ENCODE data around the gene MAD1L1. TPM values are rescaled to one million over a fixed set of nuclear protein-coding genes. Genes with fewer than 3 reads are reported as not detected.

The MAD1L1 gene
- polyA plus RNA-seq, 1 experiment: 32.0 TPM

DNA sequence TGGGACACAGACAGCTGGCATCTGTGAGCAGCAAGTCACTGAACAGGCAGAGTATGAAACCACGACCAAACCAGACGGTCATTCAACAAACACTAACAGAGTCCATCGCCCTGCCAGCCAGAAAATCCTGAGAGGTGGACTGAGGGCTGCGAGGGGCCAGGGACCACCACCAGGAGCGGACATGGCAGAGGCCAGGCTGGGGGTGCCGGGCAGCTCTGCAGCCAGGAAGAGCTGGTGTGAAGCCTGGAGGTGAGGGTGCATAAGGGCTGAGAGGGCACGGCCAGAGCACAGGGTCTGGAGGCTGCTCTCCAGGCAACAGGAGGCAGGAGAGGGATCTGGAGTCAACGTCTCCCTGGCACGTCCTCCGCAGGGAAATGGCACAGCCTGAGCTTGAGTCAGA is 15.5 kb downstream of the MAD1L1 start:
- peaks cover 34% of the 10 kb centered on the region for H3K36me3 ChIP-seq (ENCODE audit: control insufficient read depth, insufficient read depth, low read length)
- ChIA-PET POLR2A (no interaction called here), CTCF (no interaction called here)
- H3K27me3 ChIP-seq (ENCODE audit: control insufficient read depth, insufficient read depth, low read length): no peaks in the 10 kb centered on the region
- H3K4me3 ChIP-seq (ENCODE audit: low read depth, low read length): no peak overlapping the region
- no peak for DNase-seq (ENCODE audit: low read depth)
- TF ChIP-seq, protein P1, sequence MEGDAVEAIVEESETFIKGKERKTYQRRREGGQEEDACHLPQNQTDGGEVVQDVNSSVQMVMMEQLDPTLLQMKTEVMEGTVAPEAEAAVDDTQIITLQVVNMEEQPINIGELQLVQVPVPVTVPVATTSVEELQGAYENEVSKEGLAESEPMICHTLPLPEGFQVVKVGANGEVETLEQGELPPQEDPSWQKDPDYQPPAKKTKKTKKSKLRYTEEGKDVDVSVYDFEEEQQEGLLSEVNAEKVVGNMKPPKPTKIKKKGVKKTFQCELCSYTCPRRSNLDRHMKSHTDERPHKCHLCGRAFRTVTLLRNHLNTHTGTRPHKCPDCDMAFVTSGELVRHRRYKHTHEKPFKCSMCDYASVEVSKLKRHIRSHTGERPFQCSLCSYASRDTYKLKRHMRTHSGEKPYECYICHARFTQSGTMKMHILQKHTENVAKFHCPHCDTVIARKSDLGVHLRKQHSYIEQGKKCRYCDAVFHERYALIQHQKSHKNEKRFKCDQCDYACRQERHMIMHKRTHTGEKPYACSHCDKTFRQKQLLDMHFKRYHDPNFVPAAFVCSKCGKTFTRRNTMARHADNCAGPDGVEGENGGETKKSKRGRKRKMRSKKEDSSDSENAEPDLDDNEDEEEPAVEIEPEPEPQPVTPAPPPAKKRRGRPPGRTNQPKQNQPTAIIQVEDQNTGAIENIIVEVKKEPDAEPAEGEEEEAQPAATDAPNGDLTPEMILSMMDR (IDR thresholded peaks at IDR 0.05; ENCODE audit: insufficient read depth, low read depth, low read length): no peak

GRCh38 chr7:2215851-2216250 is 16.9 kb downstream of the MAD1L1 start:
- ChIA-PET CTCF (interaction anchor here (1.4 kb wide), 1 partner anchor 15 kb away, joined by 3 read pairs; no protein-coding TSS in a partner anchor), POLR2A (no interaction called here)
- H3K36me3 ChIP-seq (ENCODE audit: control insufficient read depth, insufficient read depth, low read length): peaks cover 34% of the 10 kb centered on the region

GRCh38 chr7:2214636-2215035 is 18.1 kb downstream of the MAD1L1 start:
- no peak for DNase-seq (ENCODE audit: low read depth)
- peaks cover 35% of the 10 kb centered on the region for H3K36me3 ChIP-seq (ENCODE audit: control insufficient read depth, insufficient read depth, low read length)
- POLR2A ChIA-PET: interaction anchor here (0.6 kb wide), 1 partner anchor 333 kb away, joined by 15 read pairs; no protein-coding TSS in a partner anchor
- CTCF ChIA-PET: interaction anchor here (0.7 kb wide), 1 partner anchor 83 kb away, joined by 5 read pairs; no protein-coding TSS in a partner anchor
- TF ChIP-seq, protein P1 (IDR thresholded peaks at IDR 0.05; ENCODE audit: insufficient read depth, low read depth, low read length): no peak
- no peaks in the 10 kb centered on the region for H3K27me3 ChIP-seq (ENCODE audit: control insufficient read depth, insufficient read depth, low read length)
- no peak overlapping the region for H3K4me3 ChIP-seq (ENCODE audit: low read depth, low read length)

More at GRCh38 chr7:2215851-2216250, 16.9 kb downstream of the MAD1L1 start:
- H3K27me3 ChIP-seq (ENCODE audit: control insufficient read depth, insufficient read depth, low read length): no peaks in the 10 kb centered on the region
- DNase-seq (ENCODE audit: low read depth): no peak
- no peak overlapping the region for H3K4me3 ChIP-seq (ENCODE audit: low read depth, low read length)
- TF ChIP-seq, protein P1 (IDR thresholded peaks at IDR 0.05; ENCODE audit: insufficient read depth, low read depth, low read length): no peak

DNA sequence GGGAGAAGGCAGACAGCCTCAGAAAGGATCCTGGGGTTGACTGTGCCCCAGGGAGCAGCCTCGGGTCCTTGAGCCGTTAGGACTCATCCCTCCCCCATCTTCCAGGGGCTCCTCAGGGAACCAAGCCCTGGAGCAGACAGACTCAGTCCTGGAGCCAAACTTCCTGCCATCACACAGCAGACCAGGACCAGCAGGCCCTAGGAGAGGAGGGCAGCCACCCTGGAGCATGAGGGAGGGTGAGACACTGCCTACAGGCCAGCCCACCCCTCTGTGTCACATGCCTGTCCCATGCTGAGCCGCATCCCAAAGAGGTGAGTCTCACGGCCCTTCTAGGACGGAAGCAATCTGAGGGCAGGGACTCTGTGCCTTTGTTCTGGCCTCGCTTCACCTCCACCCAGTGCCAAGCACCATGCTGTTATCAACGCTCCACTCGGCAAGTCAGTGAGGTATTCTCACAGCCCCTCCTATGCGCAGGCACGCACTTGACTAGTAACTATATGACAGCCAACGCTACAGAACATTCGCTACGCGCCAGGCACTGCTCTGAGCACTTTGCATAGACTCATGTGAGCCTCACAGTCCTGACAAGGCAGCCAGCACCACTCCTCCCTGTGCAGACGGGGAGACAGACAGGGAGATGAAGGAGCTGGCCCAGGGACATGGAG is 19.1 kb downstream of the MAD1L1 start:
- H3K36me3 ChIP-seq (ENCODE audit: control insufficient read depth, insufficient read depth, low read length): peaks cover 33% of the 10 kb centered on the region
- TF ChIP-seq, protein P1 (IDR thresholded peaks at IDR 0.05; ENCODE audit: insufficient read depth, low read depth, low read length): no peak

DNA sequence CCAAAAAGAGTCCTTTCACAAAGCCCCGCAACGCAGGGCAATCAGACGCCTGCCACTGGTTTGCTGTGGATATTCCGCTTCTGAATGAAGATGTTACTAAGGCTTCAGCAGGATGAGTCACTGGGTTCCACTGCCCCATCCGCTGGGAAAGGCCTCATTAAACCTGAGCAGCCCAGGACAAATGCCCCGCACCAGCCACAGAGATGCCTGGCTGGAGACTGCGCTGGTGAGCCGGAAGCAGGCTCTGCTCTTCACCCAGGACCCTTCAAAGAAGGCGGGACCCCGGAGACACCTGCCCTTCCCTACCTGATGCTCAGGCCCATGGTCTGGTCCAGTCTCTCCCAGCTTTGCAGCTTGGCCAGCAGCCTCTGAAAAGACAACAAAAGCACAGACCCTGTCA is 19.8 kb downstream of the MAD1L1 start:
- peaks cover 33% of the 10 kb centered on the region for H3K36me3 ChIP-seq (ENCODE audit: control insufficient read depth, insufficient read depth, low read length)
- no peak for DNase-seq (ENCODE audit: low read depth)
- CTCF ChIA-PET: no interaction called here
- no peak overlapping the region for H3K4me3 ChIP-seq (ENCODE audit: low read depth, low read length)
- TF ChIP-seq, protein P1 (IDR thresholded peaks at IDR 0.05; ENCODE audit: insufficient read depth, low read depth, low read length): no peak
- no peaks in the 10 kb centered on the region for H3K27me3 ChIP-seq (ENCODE audit: control insufficient read depth, insufficient read depth, low read length)
- POLR2A ChIA-PET: no interaction called here

More for the DNA sequence above, 19.1 kb downstream of the MAD1L1 start:
- Histone ChIP-seq H3K27me3 (ENCODE audit: control insufficient read depth, insufficient read depth, low read length) (no peaks in the 10 kb centered on the region), H3K4me3 (ENCODE audit: low read depth, low read length) (no peak overlapping the region)
- ChIA-PET POLR2A (no interaction called here), CTCF (no interaction called here)
- no peak for DNase-seq (ENCODE audit: low read depth)
